ENCODE measurements around the gene VWCE. TPM values are rescaled to one million over a fixed set of nuclear protein-coding genes. Genes with fewer than 3 reads are reported as not detected.

VWCE gene
- total RNA-seq (2013; cell fraction: nucleolus; rRNA removed): 6.2 and 7.7 TPM in 2 replicates
- total RNA-seq (2014; rRNA removed) (1.3 and 2.5 TPM in 2 replicates), total RNA-seq (2014; rRNA removed; fragmentation: Illumina TruSeq; extraction: Trizol) (1.0 TPM in 2 replicates), total RNA-seq (2021) (2.7 and 4.0 TPM in 2 replicates), polyA plus RNA-seq (2011; rRNA removed) (1.2 and 2.1 TPM in 2 replicates), polyA plus RNA-seq (2014; fragmentation: Illumina TruSeq; extraction: Trizol) (0.62 and 2.4 TPM in 2 replicates), polyA plus RNA-seq (2014; fragmentation: Nextera tagmentation; extraction: Ambion mirVana) (under 1 TPM; 0.10 to 0.29 TPM), polyA plus RNA-seq (2014; rRNA removed) (3.2 and 4.0 TPM in 2 replicates), polyA plus RNA-seq (2016; fragmentation: Nextera tagmentation; extraction: Ambion mirVana) (1 to 10 TPM; 4.8 to 4.9 TPM), polyA minus RNA-seq (2011; rRNA and poly(A)+ RNA removed) (1.9 and 4.3 TPM in 2 replicates), Bru-seq, nascent RNA (percentile 45 among the genes with signal in this experiment), BruChase-seq, experiment 1, labeled RNA remaining after a 6-hour chase (percentile 51 among the genes with signal in this experiment), BruChase-seq, experiment 2, labeled RNA remaining after a 2-hour chase (percentile 50 among the genes with signal in this experiment)
- polyA plus RNA-seq (2011; ENCODE audit: low read depth): 0.91 TPM
- polyA plus RNA-seq (2011; cell fraction: cytosol; rRNA removed): 2.6 and 3.1 TPM in 2 replicates
- 10.6 and 14.8 TPM in 2 replicates for polyA plus RNA-seq (2011; cell fraction: nucleus; rRNA removed)
- 2.2 and 2.6 TPM in 2 replicates for polyA plus RNA-seq (2012)
- 1.7 and 2.0 TPM in 2 replicates for polyA minus RNA-seq (2011; cell fraction: cytosol; rRNA and poly(A)+ RNA removed)
- polyA minus RNA-seq (2011; cell fraction: nucleus; rRNA and poly(A)+ RNA removed): 4.0 and 4.5 TPM in 2 replicates
- long read RNA-seq, experiment 1: 0 reads
- long read RNA-seq, experiment 2: 0 reads

DNA sequence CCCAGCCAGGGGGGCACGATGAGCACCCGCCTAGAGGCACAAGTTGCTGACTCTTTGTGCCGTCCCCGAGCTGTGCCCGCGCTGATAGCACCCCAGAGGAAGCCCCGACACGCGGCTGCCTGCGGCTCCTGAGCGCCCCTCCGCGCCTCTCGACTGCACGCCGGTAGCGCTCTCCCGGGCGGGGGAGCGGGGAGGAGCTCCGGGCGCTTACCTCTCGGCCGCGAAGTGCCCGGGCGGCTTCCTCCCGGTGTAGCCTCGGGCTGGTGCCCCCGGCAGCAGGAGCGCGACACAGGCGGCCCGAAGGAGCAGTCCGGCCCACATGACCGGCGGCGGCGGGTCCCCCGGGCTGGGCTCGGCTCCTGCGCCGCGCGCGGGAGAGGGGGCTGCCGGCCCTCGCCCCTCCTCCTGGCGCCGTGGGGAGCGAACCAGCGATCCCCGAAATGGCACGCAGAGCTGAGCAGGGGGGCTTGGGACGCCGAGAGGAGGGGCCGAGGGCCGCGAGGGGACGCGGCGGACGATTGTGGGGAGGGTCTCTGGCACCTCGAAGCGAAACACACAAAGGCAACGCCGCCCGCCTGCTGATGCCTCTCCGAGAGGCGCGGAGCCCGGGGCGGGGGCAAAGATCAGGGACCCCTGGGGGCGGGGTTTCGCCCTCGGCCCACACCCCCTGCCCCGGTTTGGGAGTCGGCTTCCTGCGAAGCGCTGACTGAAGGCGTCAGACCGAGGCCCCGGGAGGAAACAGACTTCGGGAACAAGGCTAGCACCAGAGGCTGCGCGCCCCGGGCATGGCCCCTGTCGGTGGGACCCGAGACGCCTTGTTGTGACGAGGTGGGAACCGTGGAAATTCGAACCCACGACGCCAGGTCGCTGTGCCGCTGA, at the start of gene VWCE:
TSS of gene VWCE (minus strand) at position 600 of the 879 bp plus-strand sequence. CDS start at position 321, 279 bp downstream.
- no peaks in the 10 kb centered on the region for H4K20me1 ChIP-seq (ENCODE audit: control insufficient read depth, insufficient read depth)
- DNase-seq (ENCODE audit: low read depth, low spot score): no peak
- ChIA-PET SMC1A (ENCODE audit: uncharacterized antibody, unreplicated experiment) (interaction anchor here (0.6 to 2.1 kb wide), 7 partner anchors 13 to 1163 kb away, joined by 3 to 9 read pairs (median 3); partner anchors contain the start of genes CYB561A3 and TMEM138), CTCF (interaction anchor here (0.6 to 2.8 kb wide), 10 partner anchors 24 to 465 kb away, joined by 3 to 16 read pairs (median 4); partner anchors contain the start of gene TMEM216), POLR2A (interaction anchor here (0.6 to 1.1 kb wide), 2 partner anchors 63 to 310 kb away, joined by 6 read pairs; no protein-coding TSS in a partner anchor), RAD21 (ENCODE audit: unreplicated experiment) (interaction anchor here (0.6 to 2.5 kb wide), 4 partner anchors 41 to 98 kb away, joined by 3 to 9 read pairs (median 6); no protein-coding TSS in a partner anchor)
- H3K79me2 ChIP-seq (ENCODE audit: control insufficient read depth, insufficient read depth, low read length): no peaks in the 10 kb centered on the region; the same call in 1 of the 2 replicates
- no peak for FAIRE-seq
- H3K27me3 ChIP-seq (replicated peaks in 1 of 2; ENCODE audit: control insufficient read depth in 2 of 2, insufficient read depth in 2 of 2, low read length in 1 of 2): no peaks in the 10 kb centered on the region
- H3K4me3 ChIP-seq: peak within 1 kb of the TSS; percentile 70
- peak within 1 kb of the TSS; percentile 78 for H3K9ac ChIP-seq (ENCODE audit: control insufficient read depth, insufficient read depth, low read length)
- peak within 1 kb of the TSS; percentile 67 for H3K27ac ChIP-seq (ENCODE audit: control insufficient read depth, insufficient read depth)
- BruUV-seq (replicated peaks): no TSS peak
- H2AFZ ChIP-seq (ENCODE audit: control insufficient read depth, low read depth, low read length): peak within 1 kb of the TSS; percentile 92
- WGBS (ENCODE audit: insufficient coverage, insufficient replicate concordance, low lambda C conversion rate, missing lambda C conversion rate): 12% methylated on average over 70 of the region's 97 CpGs
- peak within 1 kb of the TSS; percentile 100 for H3K4me2 ChIP-seq (ENCODE audit: control insufficient read depth, insufficient read depth)
- in situ Hi-C loops (cut with MboI): no loop called here
- intact Hi-C loops (cut with micrococcal nuclease; ENCODE audit: unreplicated experiment): no loop called here
- peak; percentile 90 for ATAC-seq
- H3K9me3 ChIP-seq (replicated peaks; ENCODE audit: control insufficient read depth, insufficient read depth, low read length): no peaks in the 10 kb centered on the region
- peaks cover 3 to 21% of the 10 kb centered on the region in 2 experiments for H3K36me3 ChIP-seq (ENCODE audit: control insufficient read depth in 2 of 2, insufficient read depth in 2 of 2, low read length in 1 of 2)
- H3K4me1 ChIP-seq (ENCODE audit: control insufficient read depth, insufficient read depth, low read length): peaks cover 28% of the 10 kb centered on the region
- TF ChIP-seq ZNF217 (IDR thresholded peaks at IDR 0.05) (0 out of 2 replicates have a peak, but pooled peaks have one; percentile 40), ZBTB40 (IDR thresholded peaks at IDR 0.05; ENCODE audit: borderline replicate concordance) (no peak), POU2F2 (IDR thresholded peaks at IDR 0.05; ENCODE audit: borderline replicate concordance, low read depth, low read length) (0 out of 3 replicates have a peak, but pooled peaks have one; percentile 23), CBX5 (IDR thresholded peaks at IDR 0.05; ENCODE audit: low read depth) (no peak), NR2C1 (IDR thresholded peaks at IDR 0.05) (no peak), RAD51 (IDR thresholded peaks at IDR 0.05) (no peak), SUPT20H (IDR thresholded peaks at IDR 0.05; ENCODE audit: borderline replicate concordance, control insufficient read depth, low read depth, low read length) (no peak), RCOR1 (conservative IDR thresholded peaks at IDR 0.05; ENCODE audit: low read depth, low read length) (no peak), ZNF384 (IDR thresholded peaks at IDR 0.05; ENCODE audit: borderline replicate concordance, low read depth, low read length) (no peak), RFX5 (IDR thresholded peaks at IDR 0.05; ENCODE audit: low read depth, low read length) (no peak), SMAD1 (IDR thresholded peaks at IDR 0.05; ENCODE audit: low read depth, partially characterized antibody) (no peak), KAT2A (conservative IDR thresholded peaks at IDR 0.05; ENCODE audit: control insufficient read depth, low read depth, low read length) (no peak), IRF4 (IDR thresholded peaks at IDR 0.05; ENCODE audit: low read depth, low read length) (no peak), IKZF2 (IDR thresholded peaks at IDR 0.05) (peak in 1 of 2 experiments; percentile 28; a peak in 1 of 4 replicates), EGR1 (IDR thresholded peaks at IDR 0.05; ENCODE audit: borderline replicate concordance in 1 of 2, low read depth in 2 of 2, low read length in 2 of 2) (peak in 1 of 2 experiments; percentile 49; a peak in 1 of 3 replicates)
